ENCODE measurements around the gene ENTPD2.
A peak's percentile ranks its signal among the peaks of the same experiment; 100 is the strongest.
"Not testable (repeated sequence)": the region's sequence is repeated elsewhere in the genome, so short reads cannot be mapped to it uniquely, and the experiment has no call there.

Gene ENTPD2

DNA sequence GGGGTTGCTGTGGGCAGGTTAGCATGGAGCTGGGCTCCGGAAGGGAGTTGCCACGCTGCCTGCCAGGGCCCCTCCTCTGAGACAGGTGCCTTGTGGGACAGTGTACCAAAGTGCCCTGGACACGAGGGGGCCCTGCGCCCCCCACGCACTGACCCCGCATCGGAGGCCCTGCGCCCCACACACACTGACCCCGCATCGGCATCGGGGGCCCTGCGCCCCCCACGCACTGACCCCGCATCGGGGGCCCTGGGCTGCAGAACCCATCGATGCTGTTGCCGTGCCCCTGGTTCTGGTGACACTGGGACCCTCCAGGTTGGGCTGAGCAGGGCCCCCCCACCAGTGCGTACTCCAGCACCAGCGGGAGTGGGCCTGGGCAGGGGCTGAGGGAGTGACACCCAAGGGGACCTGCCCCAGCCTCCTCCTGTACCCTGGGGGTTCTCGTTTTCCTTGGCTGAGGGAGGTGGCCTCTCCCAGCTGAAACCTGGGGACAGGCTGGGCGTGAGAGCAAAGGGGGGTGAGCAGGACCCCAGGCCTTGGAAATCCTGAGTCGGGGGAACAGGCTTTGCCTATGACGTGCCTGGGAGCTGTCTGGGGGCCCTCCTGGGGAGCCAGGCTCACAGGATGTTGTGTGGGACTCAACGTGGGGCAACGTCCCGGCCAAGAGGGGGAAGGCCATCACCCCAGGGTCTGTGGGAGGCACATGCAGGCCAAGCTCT is 9.6 kb upstream of the ENTPD2 start:
- no peak for DNase-seq

DNA sequence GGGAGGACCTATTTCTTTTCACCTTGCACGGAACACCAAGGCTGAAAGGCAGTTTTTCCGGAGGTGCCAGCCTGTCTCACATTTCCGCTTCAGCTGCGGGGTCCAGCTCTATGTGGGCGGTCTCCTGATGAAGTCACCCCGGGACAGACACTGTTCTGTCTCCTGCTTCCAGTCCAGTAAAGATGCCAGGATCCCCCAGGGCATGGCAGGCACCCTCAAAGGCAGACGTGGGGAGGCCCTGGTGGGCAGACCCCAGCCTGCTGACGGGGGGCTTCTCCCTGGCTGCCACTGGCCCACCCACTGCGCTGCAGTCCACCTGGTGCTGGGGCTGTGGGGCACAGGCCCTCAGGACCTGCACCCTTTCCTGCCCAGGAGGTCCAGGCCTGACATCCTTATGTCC is 8.9 kb upstream of the ENTPD2 start:
- not testable (repeated sequence) for DNase-seq

DNA sequence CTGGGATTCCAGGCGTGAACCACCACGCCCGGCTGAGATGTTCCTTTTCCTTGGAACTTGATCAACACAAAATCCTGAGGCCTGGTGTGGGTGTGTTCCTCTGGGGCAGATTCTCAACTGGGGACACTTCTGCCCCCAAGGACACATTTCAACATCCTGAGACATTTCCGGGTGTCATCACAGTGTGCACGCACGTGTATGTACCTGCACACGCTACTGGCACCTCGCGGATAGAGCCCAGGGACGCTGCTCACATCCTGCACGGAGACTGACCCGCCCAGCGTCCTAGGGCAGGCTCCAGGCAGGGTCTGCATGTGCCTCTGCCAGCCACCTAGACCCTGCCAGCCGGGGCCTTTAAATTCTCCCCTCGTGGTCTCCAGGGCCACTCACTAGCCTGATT is 8.5 kb upstream of the ENTPD2 start:
- no peak for DNase-seq

DNA sequence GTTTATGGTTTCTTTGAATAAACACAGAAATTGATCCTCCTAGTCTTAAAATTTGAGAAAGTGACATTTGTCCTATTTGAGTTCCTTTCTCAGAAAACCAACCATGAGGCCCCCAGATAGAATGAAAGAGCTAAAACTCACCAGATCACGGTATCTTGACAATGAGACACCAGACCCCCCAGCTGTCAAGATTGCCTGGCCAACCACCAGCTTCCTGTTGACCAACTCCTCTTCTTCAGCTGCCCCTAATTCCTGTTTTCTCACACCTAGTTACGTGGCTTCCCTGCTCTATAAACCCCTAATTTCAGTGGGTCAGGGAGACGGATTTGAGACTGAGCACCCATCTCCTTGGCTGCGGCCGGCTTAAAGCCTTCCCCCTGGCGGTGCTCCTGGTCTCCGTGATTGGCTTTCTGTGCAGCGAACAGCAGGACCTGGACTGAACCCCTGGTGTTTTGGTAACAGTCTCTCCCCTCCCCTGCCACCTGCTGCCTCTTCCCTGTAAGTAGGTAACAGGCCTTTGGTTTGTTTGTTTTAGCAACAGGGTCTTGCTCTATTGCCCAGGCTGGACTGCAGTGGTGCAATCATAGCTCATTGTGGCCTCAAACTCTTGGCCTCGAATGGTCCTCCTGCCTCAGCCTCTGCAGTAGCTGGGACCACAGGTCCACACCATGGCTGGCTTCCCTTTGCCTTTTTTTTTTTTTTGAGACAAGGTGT is 4.8 kb upstream of the ENTPD2 start:
- DNase-seq, result no peak

DNA sequence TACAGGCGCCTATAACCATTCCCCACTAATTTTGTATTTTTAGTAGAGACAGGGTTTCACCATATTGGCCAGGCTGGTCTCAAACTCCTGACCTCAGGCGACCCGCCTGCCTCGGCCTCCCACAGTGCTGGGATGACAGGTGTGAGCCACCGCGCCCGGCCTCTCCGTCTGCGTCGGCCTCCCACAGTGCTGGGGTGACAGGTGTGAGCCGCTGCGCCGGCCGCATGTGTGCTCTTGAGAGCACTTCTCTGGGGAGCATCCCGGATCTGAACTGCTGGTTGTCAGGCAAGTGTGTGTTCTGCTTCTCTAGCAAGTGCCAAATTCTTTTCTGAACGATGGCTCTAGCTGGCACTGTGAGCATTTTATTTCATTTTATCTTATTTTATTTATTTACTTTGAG is 3.7 kb upstream of the ENTPD2 start:
- no peak for DNase-seq

DNA sequence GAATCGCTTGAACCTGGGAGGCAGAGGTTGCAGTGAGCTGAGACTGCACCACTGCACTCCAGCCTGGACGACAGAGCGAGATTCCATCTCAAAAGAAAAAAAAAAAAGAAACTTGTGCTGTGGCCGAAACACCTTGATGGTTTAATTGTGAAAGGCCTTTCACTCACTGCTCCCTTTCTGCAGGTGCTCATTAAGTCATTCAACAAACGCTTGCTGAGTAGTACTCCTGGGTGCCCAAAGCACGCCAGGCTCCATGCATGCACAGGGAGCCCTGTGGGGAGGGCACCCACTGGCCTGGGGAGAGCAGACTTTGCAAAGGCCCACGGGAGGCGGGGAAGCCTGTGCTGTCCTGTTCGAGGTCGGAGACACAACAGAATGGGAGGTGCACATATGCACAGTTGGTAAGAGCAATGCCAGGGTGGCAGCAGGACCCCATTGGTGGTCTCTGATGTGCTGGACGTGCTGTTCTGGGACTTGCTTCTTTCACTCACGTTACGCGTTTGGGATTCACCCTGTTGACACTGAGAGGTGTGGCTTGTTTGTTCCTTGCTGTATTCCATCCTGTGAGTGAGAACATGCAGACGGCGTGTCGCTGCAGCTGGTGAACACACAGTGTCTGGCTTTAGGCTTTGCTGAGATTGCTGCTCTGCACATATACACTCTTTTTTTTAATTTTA is 3.0 kb upstream of the ENTPD2 start:
- DNase-seq, result no peak

DNA sequence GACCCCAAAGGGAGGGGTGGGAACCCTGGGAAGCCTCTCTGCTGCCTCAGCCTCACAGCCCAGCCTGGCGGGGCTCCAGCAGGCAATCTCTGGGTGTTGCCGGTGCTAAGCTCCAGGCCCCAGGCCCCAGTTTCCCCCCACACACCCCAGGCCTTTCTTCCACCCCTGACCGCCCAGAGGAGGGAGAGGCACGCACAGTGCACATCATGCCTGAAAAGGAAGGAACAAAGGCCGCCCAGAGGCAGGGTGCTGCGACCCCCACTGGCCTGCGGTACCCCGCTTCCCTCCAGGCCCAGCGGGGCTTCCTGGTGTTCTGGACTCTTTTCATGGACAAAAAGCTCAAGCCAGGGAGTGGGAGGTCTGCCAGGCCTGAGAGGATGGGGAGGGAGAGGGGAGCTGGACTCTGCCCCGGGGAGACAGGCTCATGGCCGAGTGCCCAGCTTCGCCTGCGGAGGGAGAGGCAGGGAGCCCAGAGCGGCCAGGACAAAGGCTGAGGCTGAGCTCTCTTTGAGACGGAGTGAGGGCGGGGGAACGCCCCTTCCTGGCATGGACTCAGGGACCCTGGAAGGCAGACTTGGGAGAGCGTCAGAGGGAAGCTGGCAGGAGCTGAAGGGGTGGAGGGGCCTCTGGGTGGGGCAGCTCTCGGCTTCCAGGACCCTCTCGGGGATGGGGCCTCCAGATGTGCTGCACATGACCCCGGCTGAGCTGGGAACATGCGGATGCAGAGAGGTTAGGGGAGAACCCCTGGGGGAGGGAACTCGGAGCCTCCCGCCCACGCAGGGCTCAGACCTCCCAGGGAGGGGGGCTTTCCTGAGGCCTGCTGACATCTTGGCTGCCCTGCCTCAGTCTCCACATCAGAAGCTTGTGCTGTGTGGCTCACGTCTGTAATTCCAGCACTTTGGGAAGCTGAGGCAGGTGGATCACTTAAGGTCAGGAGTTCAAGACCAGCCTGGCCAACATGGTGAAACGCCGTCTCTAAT is 1.8 kb upstream of the ENTPD2 start:
- DNase-seq, result no peak

DNA sequence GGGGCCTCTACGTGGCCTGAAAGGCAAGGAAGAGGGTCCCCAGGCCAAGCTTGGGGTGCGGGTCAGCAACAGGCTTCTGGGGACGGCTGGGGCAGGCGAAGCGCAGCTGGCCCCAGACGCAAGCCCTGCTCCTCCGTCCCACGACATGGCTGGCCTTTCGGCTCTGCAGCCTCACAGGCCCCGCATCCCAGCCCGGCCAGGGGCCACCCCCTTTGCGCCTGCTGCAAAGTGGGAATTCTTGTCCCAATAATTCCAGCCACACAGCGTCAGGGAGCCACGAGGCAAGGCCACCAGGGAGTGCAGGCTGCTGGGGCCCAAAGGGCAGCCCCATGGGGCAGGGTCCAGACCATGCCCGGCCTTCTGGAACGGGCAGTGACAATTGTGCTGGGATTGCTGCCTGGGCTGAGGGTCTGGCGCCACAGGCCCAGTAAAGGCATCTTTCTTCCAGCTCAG is 1.1 kb upstream of the ENTPD2 start:
- DNase-seq, result no peak

DNA sequence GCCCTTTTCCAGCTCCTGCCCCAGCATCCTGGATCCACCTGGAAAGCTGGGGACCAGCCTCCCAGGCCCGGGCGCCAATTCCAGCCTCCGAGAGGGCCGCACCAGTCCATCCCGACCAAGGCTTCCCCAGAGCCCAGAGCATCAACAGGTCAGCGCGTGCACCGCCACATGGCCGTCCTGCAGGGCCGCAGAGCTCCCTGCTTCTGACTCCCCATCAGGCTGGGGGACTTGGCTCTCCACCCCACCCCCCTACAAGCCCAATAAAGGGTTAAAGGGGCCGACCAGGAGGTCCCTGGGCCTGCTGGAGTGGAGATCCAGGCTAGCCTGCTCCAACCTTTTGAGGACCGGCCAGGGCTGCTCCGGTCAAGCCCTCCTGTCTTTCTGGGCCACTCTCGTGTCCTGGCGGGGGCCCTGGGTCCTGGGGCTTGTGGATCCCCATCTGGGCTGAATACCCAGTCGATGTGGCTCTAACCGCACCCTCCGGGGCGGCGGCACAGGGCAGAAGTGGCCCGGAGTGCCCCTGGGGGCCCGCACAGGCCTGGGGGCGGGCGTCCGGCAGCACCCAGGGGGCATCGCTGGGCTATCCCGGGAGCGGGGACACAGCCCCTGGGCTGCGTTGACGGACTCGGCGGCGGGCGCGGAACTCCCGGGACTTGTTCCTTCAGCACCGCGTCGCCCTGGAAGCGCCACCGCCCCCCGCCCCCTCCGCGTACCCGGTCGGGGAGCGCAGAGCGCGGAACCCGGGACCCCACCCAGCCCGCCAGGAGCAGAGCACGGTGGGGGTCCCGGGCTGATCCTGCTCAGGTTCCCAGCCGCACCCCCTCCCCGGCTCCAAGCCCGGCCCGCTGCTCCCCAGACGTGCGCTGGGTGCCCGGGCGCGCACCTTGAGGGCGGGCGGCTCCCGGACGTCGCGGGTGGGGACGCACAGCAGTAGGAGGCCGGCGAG is 590 bp downstream of the ENTPD2 start:
- no peak for DNase-seq

DNA sequence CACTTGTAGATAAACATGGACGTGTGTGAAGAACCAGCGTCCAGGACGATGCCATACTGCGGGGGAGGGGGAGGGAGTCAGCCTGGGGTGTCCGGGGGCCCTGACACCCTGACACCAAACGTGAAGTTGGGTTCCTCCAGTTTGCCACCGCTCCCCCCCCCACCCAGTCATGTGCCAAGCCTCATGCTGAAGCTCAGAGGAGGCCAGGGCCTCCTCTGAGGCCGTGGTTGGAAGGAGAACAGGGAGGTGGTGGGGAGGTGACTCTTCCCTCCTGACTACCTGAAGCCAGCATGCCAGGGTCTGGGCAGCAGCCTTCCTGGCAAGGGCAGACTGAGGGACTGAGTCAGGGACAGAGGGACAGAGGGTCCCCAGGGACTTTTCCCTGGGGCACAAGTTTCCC is 1.6 kb downstream of the ENTPD2 start:
- no peak for DNase-seq

DNA sequence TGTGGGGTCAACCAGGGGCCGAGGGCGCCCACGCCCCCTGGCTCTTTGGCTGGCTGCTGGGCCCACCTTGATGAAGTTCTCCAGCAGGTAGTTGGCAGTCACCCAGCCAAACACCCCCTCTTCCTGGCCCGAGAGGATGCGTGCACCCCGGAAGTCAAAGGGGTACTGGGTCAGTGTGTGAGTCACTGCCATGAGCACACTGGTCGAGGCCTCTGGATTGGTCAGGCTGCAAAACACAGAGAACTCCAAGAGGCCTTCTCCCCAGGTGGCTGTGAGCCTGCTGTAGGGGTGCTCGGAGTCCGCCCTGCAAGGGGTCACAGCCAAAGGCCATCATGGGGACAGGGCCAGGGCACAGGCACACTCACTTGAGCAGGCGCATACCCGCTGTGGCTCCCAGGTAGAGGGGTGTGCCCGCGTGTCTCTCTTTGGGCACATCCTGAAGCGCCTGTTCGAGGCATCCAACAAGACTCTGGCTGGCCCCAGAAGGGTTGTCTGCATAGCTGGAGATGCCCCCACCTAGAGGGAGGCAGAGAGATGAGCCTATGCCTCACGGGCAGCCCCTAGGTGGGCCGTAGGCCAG is 2.6 kb downstream of the ENTPD2 start:
- DNase-seq, result no peak

DNA sequence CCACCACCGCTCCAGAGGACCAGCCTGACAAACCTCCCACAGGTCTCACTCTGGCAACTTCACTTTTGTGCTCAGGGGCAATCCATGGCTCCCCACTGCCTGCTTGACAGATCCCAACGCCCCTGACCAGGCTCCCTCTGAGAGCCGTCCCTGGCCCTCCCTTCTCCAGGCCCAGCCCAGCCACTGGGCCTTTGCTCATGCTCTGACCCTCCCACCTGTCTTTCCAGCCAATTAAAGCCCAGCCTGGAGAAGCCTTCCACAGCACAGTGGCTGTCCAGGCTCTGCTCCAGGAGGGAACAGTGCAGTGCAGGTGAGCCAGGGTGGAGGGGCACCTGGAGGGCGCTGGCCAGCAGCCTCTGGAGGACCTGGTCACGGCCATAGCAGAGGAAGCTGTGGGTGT is 3.3 kb downstream of the ENTPD2 start:
- no peak for DNase-seq

DNA sequence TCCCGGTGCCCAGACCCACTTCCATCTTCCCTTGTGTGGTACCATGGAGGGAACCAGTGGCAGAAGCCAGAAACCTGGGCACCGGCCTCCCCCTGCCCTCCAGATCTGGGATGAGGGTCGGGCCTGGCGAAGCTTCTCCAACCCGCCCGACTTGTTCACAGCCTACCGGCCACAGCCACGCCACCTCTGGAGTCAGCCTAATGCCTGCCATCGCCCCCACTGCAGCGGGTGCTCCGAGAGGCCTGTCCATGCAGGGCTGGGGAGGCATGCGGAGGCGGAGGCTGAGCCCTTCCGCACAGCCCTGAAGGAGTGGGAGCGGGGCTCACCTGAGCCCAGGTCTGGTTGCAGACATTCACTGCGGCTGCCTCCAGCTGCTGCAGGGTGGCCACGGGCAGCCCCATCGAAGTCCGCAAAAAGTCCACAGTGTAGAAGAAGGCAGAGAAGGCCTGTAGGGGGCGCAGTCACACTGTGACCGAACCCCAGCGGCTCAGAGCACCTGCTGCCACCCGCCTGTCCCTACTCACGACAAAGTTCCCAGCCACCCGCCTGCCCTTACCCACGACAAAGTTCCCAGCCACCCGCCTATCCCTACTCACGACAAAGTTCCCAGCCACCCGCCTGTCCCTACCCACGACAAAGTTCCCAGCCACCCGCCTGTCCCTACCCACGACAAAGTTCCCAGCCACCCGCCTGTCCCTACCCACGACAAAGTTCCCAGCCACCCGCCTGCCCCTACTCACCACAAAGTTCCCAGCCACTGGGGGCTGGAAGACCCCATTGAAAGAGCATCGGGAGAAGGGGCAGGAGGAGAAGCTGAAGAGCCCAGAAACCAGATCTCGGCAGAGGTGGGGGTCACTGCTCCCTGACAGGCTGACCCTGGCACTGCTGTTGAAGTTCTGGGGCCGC is 4.1 kb downstream of the ENTPD2 start:
- peak in 1 of 2 donors; percentile 44 for DNase-seq

DNA sequence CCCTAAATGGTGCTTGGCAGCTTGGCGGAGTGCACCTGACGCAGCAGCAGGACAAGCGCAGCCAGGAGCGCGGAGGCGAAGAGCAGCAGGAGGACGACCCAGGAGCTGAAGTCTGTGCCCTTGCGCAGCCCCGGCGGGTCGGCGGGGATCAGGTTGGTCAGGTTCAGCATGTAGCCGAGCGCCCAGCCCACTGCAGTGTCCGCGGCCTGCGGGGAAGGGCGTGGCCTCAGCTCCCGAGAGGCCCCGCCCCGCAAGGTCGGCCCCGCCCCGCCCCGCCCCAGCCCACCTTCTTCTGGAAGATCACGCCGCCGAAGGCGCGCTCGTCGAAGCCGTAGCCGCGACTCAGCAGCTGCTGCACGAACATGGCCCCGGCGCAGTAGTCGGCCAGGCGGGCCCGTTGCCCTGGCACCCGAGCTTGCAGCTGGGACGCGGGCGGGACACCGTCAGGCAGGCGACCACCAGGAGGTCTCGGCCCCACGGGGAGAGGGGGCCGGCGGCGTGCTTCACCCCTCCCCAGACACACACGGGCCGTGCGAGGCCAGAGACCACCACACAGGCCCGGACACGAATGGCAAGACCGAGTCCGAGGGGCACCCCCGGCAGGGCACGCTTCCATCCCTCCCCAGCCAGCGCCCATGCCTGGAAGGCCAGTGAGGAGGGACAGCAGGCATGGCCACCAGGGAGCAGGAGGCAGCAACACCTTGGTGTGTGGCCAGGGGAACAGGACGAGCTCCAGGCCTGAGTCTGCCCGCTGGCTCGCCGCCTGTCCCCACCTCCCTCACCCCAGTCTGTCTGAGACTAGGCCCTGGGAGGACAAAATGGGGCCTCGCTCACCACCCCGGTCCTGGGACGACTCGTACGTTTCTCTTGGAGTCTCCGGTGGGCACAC is 5.0 kb downstream of the ENTPD2 start:
- DNase-seq, result no peak

DNA sequence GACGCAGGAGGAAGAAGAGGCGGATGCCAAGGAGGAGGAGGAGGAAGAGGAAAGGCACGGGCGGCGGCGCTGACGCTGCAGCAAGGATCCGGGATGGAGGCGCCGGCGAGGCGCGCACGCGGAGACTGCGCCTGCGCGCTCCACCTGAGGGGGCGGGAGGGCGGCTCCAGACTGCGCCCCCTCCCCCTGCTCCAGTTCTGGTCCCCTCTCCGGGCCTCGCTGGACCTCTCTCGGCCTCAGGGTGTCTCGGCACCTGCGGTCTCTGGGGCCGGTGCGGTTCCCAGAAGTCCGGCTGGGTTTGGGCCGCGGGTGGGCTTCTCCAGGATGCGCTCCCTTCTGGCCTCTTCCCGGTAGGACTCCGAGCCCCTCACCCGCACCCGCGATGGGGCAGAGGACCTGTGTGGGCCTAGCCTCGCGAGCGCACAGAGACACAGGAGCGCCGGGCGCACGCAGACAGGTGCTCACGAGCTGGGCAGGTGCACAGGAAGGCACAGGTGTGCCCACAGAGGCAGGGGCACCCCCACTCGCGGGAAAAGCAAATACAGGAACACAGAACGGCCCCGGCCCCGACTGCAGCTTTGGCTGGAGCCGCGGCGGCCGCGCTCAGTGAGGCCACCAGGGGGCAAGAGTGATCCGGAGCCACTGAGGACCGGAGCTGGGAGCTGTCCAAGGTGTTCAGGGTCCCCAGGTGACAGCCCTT is 7.6 kb downstream of the ENTPD2 start, which contains the start of gene NPDC1:
NPDC1 (minus strand) TSS at position 90 of the 700 bp plus-strand sequence. CDS start 188 bp downstream, outside the sequence.
- peak; percentile 40 to 43 for DNase-seq

DNA sequence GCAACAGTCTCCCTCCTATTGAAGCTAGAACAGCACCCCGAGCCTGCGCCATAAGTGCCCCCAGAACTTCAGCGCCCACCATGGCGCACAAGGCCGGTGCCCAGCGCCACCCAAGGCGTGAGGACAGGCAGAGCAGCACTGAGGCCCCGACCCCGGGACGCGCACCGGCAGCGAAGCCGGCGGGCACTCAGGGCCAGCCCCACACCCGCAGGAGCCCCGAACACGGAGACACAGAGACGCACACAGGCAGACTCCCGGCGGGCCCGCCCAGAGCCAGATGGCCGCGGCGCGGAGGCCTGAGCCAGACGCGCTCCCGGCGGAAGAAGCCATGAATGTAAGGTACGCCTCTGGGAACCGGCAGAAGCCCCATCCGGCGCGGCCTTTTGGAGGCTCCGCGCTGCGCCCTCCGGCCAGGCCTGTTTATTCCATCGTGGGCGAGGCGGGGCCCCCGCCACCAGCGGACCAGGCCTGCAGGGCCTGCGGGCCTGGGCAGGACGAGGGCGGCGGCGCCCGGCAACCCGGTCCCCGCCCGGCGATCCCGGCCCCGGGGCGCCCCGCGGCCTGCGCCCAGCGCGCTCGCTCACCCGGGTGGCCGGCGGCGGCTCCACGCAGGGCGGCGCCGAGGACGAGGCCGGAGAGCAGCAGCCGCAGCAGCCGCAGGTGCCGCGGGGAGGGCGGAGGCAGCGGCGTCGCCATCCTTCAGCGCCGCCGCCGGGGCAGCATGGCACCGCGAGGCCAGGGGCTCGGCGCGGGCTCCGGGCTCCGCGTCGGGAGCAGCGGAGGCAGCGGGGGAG is 8.4 kb downstream of the ENTPD2 start:
- no peak for DNase-seq

DNA sequence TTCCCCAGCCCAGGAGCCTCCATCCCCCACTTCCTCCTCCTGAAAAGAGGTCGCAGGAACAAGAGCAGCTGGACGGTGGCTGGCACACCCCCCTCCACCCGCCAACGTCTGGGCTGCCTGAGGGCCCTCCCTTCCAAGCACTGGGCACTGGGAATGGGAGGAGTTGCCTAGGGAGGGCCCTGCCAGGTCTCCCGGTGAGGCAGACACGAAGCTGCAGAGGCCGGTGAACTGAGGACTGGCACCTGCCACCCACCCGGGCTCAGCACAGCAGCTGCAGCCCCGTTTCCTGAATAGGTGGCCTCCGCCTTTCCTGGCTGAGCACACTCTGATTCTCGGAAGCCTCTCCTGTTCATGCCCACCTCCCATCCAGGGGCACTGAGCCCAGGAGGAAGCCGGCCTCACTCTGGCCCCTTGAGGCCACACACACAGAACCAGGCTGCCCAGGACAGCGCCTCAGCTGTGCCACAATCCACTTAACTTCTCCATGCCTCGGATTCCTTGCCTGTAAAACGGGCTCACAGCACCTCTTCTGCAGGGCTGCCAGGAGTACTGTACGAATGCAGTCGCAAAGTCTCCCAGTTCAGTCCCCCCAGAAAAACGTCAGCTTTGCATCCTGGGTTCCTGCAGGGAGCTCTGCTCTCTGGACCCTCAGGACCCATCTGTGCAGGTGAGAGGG is 9.2 kb downstream of the ENTPD2 start:
- no peak for DNase-seq

Data from bone marrow (tissue), 2 donors.